A549 (cell line): ENCODE results near the gene IGSF23. TPM values are rescaled to one million over a fixed set of nuclear protein-coding genes. Genes with fewer than 3 reads are reported as not detected.

Source experiments
- ATAC-seq, 2 experiments: fragments of 200-7000 bp in 1 of 2; fragments of >200 bp in 1 of 2; cut with Nextera tagmentation in 1 of 2; cut with Tn5 transposase in 1 of 2; 3 replicates each; pipeline versions ENCODE4 v1.8.0 to v1.9.1; 2018 to 2020; ENCODE audit warnings: mild to moderate bottlenecking in 1 of 2, moderate library complexity in 1 of 2
- CTCF ChIA-PET: fragments of 300-600 bp; sonication (Branson Sonifier 250); formaldehyde crosslinking; extraction: SDS; loops from one replicate; lab custom pipeline; 2021; ENCODE audit warnings: antibody characterized with exemption, inconsistent platforms; lab: Yijun Ruan, JAX
- POLR2A ChIA-PET: fragments of 350-600 bp; formaldehyde crosslinking; extraction: SDS; loops from one replicate; lab custom pipeline; 2021; ENCODE audit warnings: antibody characterized with exemption, inconsistent platforms; lab: Yijun Ruan, JAX
- DNase-seq, 2 experiments: peaks; one replicate each; pipeline versions ENCODE4 v3.0.0 to v3.0.0-alpha.2; 2011 to 2016; ENCODE audit warnings: low read depth in 1 of 2, low spot score in 1 of 2
- FAIRE-seq: peaks from 2 replicates; lab custom pipeline; 2011; peaks lifted over from hg19 to GRCh38; lab: Jason Lieb, UNC
- H3K27ac ChIP-seq, 2 experiments: fragments of >200 bp; sonication (Bioruptor Twin); formaldehyde crosslinking; 3 replicates each; pipeline ENCODE4 v1.5.1; 2016 to 2017
- H3K4me1 ChIP-seq: fragments of >200 bp; sonication (Bioruptor Twin); formaldehyde crosslinking; 3 replicates; pipeline ENCODE4 v1.6.1; 2016
- H3K4me2 ChIP-seq: fragments of >200 bp; sonication (Bioruptor Twin); formaldehyde crosslinking; 3 replicates; pipeline ENCODE4 v1.6.1; 2016
- H3K4me3 ChIP-seq: fragments of >200 bp; sonication (Bioruptor Twin); formaldehyde crosslinking; 3 replicates; pipeline ENCODE4 v1.5.1; 2016
- H3K9me3 ChIP-seq: fragments of >200 bp; sonication (Bioruptor Twin); formaldehyde crosslinking; 3 replicates; pipeline ENCODE4 v1.6.1; 2016
- CEBPB ChIP-seq, 2 experiments: fragments of >200 bp in 1 of 2; sonication (Bioruptor Twin) in 1 of 2; formaldehyde crosslinking in 1 of 2; IDR thresholded peaks; 2 replicates each; pipeline ENCODE4 v1.6.1; 2012 to 2016
- E2F6 ChIP-seq: IDR thresholded peaks from 2 replicates; pipeline ENCODE4 v1.6.1; 2012; ENCODE audit warnings: low read depth, borderline replicate concordance
- ELK1 ChIP-seq: fragments of 150-350 bp; IDR thresholded peaks from 2 replicates; pipeline ENCODE4 v1.6.1; 2014; ENCODE audit warnings: low read depth, mild to moderate bottlenecking, low read length
- ESRRA ChIP-seq: fragments of 150-350 bp; IDR thresholded peaks from 2 replicates; pipeline ENCODE4 v1.6.1; 2014; ENCODE audit warnings: mild to moderate bottlenecking, low read length, borderline replicate concordance
- HDAC2 ChIP-seq: fragments of 200-600 bp; sonication (generic); IDR thresholded peaks from 2 replicates; pipeline ENCODE4 v1.6.1; 2016
- HES2 ChIP-seq: fragments of >200 bp; sonication (Bioruptor Twin); formaldehyde crosslinking; IDR thresholded peaks from 2 replicates; pipeline ENCODE4 v1.6.1; 2016
- HMGXB4 ChIP-seq: fragments of 250-450 bp; sonication (Bioruptor Pico); IDR thresholded peaks from 2 replicates; pipeline ENCODE4 v1.5.0; 2021; ENCODE audit warnings: mild to moderate bottlenecking, moderate library complexity, borderline replicate concordance
- JUNB ChIP-seq: fragments of >200 bp; sonication (Bioruptor Twin); formaldehyde crosslinking; IDR thresholded peaks from 2 replicates; pipeline ENCODE4 v1.6.1; 2016
- KDM1A ChIP-seq: fragments of 200-600 bp; sonication (generic); IDR thresholded peaks from 2 replicates; pipeline ENCODE4 v1.6.1; 2016; ENCODE audit warnings: low read depth, mild to moderate bottlenecking
- NFE2L2 ChIP-seq: fragments of 150-350 bp; conservative IDR thresholded peaks from 2 replicates; pipeline ENCODE4 v1.6.1; 2014; ENCODE audit warnings: low read length
- PBX3 ChIP-seq: IDR thresholded peaks from 2 replicates; pipeline ENCODE4 v1.6.1; 2012
- POLR2AphosphoS2 ChIP-seq: conservative IDR thresholded peaks from 2 replicates; pipeline ENCODE4 v1.6.1; 2012; ENCODE audit warnings: low read length, improper control_type of control experiment, inconsistent platforms
- RARB ChIP-seq: fragments of 250-450 bp; sonication (Bioruptor Pico); IDR thresholded peaks from 2 replicates; pipeline ENCODE4 v1.8.0; 2021; ENCODE audit warnings: mild to moderate bottlenecking, moderate library complexity
- RCOR1 ChIP-seq: fragments of 150-350 bp; IDR thresholded peaks from 2 replicates; pipeline ENCODE4 v1.6.1; 2014; ENCODE audit warnings: antibody characterized with exemption, low read length, low read depth
- REST ChIP-seq: fragments of 200-600 bp; sonication (generic); IDR thresholded peaks from 2 replicates; pipeline ENCODE4 v1.6.1; 2016; ENCODE audit warnings: antibody characterized with exemption, mild to moderate bottlenecking, moderate library complexity
- RNF2 ChIP-seq: fragments of 200-600 bp; sonication (generic); IDR thresholded peaks from 2 replicates; pipeline ENCODE4 v1.6.1; 2016; ENCODE audit warnings: low read depth, mild to moderate bottlenecking, antibody characterized with exemption, moderate library complexity, borderline replicate concordance
- SREBF2 ChIP-seq: fragments of 450-650 bp; IDR thresholded peaks from 2 replicates; pipeline ENCODE4 v1.6.1; 2014; ENCODE audit warnings: mild to moderate bottlenecking, moderate library complexity
- TFCP2L1 ChIP-seq: fragments of 250-450 bp; sonication (Bioruptor Pico); IDR thresholded peaks from 2 replicates; pipeline ENCODE4 v1.5.0; 2021; ENCODE audit warnings: mild to moderate bottlenecking
- ZNF302 ChIP-seq: fragments of 250-450 bp; sonication (Bioruptor Pico); IDR thresholded peaks from 2 replicates; pipeline ENCODE4 v1.9.0; 2021; ENCODE audit warnings: inconsistent platforms, mild to moderate bottlenecking, moderate library complexity
- WGBS: methylation state at CpG from one replicate; pipeline ENCODE4 v1.1.6; 2017; ENCODE audit errors: missing lambda C conversion rate; 5-methylcytosine and 5-hydroxymethylcytosine counted together
- polyA plus RNA-seq, 4 experiments: library from polyadenylated mRNA; depleted of rRNA in 3 of 4; stranded (reverse); fragments of >200 nt; fragmentation: RNase III in 1 of 4; extraction: RNeasy Plus Mini Kit Qiagen cat#74134 plus additional on column Dnase treatment in 1 of 4; gene quantifications; 2 replicates in 3 of 4; 3 replicates in 1 of 4; pipeline ENCODE4 v1.2.3, GENCODE V29; 2011 to 2017

IGSF23 gene
- polyA plus RNA-seq, 2 of the 4 experiments (the other 2 are of a cell fraction) = 0.14 to 0.35 TPM

GRCh38 chr19:44626048-44626624 is 12.8 kb downstream of the IGSF23 start (continued):
- TF ChIP-seq RARB (CRISPR knock-in tag) (no peak), ELK1 (no peak)

- Histone ChIP-seq H3K9me3 (no peaks in the 10 kb centered on the region), H3K4me3 (no peak overlapping the region), H3K4me2 (no peak overlapping the region), H3K27ac (peak overlapping the region; percentile 81 to 89), H3K4me1 (peaks cover 43% of the 10 kb centered on the region)
- no peak for ATAC-seq
- DNase-seq = no peak
- ChIA-PET POLR2A (interaction anchor here (2.9 kb wide), 1 partner anchor 16 kb away, joined by 16 read pairs; the partner anchor contains the start of gene PVR), CTCF (interaction anchor here (1.4 to 12.4 kb wide), 5 partner anchors 8 to 50 kb away, joined by 6 to 103 read pairs (median 22); partner anchors contain the start of genes IGSF23 and PVR)
- TF ChIP-seq JUNB = no peak
- no peak for TF ChIP-seq RCOR1
- no peak for TF ChIP-seq REST
- TF ChIP-seq PBX3 = no peak
- TF ChIP-seq CEBPB (IDR thresholded peaks at IDR 0.05) = no peak
- no peak for TF ChIP-seq RNF2
- TF ChIP-seq ESRRA = no peak
- TF ChIP-seq HES2 = no peak
- no peak for TF ChIP-seq NFE2L2
- TF ChIP-seq TFCP2L1 (CRISPR knock-in tag) = no peak
- TF ChIP-seq HDAC2 = no peak
- TF ChIP-seq SREBF2 = no peak
- TF ChIP-seq HMGXB4 (CRISPR knock-in tag) = no peak
- no peak for TF ChIP-seq POLR2AphosphoS2
- TF ChIP-seq ZNF302 = no peak
- TF ChIP-seq KDM1A = no peak
- no peak for TF ChIP-seq E2F6
- 94% methylated on average over 4 of the region's 4 CpGs for WGBS
- FAIRE-seq = no peak
Measured at GRCh38 chr19:44627631-44628030, 14.3 kb downstream of the IGSF23 start.
